ENCODE data around the gene SLC16A14.

DNA sequence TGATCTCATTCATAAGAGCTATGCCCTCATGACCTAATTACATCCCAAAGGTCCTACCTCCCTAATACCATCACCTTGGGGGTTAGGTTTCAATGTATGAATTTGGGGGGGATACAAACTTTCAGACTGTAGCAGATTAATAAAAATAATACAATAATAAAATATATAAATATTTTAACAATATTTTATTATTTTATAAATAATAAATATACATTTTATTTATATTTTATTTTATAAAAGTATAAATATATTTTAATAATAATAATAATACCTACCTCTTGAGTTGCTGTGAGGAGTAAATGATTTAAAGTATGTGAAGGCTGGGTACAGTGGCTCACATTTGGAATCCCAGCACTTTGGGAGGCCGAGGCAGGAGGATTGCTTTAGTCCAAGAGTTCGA, 8.1 kb upstream of the SLC16A14 start:
- TF ChIP-seq, protein P1, sequence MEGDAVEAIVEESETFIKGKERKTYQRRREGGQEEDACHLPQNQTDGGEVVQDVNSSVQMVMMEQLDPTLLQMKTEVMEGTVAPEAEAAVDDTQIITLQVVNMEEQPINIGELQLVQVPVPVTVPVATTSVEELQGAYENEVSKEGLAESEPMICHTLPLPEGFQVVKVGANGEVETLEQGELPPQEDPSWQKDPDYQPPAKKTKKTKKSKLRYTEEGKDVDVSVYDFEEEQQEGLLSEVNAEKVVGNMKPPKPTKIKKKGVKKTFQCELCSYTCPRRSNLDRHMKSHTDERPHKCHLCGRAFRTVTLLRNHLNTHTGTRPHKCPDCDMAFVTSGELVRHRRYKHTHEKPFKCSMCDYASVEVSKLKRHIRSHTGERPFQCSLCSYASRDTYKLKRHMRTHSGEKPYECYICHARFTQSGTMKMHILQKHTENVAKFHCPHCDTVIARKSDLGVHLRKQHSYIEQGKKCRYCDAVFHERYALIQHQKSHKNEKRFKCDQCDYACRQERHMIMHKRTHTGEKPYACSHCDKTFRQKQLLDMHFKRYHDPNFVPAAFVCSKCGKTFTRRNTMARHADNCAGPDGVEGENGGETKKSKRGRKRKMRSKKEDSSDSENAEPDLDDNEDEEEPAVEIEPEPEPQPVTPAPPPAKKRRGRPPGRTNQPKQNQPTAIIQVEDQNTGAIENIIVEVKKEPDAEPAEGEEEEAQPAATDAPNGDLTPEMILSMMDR (conservative IDR thresholded peaks at IDR 0.05; ENCODE audit: low read length) = no peak
- no peak for TF ChIP-seq EZH2phosphoT487 (IDR thresholded peaks at IDR 0.05; ENCODE audit: borderline replicate concordance)
